DOHH2 (cell line): ENCODE results near the gene PRRT1B.

Source experiments
- H3F3A ChIP-seq: fragments of 200-600 bp; sonication (generic), shearing (Covaris generic); 2 replicates; pipeline ENCODE4 v1.6.0; 2016; ENCODE audit warnings: antibody characterized with exemption, mild to moderate bottlenecking; ENCODE audit not compliant: control insufficient read depth, insufficient read depth
- H3K27ac ChIP-seq: fragments of 200-600 bp; sonication (generic); 2 replicates; pipeline ENCODE4 v1.5.1; 2014; ENCODE audit warnings: low read depth, mild to moderate bottlenecking, low read length, moderate library complexity
- H3K27me3 ChIP-seq: fragments of 200-600 bp; sonication (generic); 2 replicates; pipeline ENCODE4 v1.6.1; 2014; ENCODE audit warnings: mild to moderate bottlenecking, low read length, mixed read lengths; ENCODE audit not compliant: control insufficient read depth
- H3K36me3 ChIP-seq: fragments of 200-600 bp; sonication (generic); 2 replicates; pipeline ENCODE4 v1.6.1; 2014; ENCODE audit warnings: mild to moderate bottlenecking, low read length, moderate library complexity, mixed read lengths; ENCODE audit not compliant: control insufficient read depth
- H3K4me1 ChIP-seq: fragments of 200-600 bp; sonication (generic); 2 replicates; pipeline ENCODE4 v1.6.1; 2014; ENCODE audit warnings: mild to moderate bottlenecking, low read length, mixed read lengths; ENCODE audit not compliant: control insufficient read depth
- H3K4me2 ChIP-seq: fragments of 200-600 bp; sonication (generic); 2 replicates; pipeline ENCODE4 v1.6.0; 2014; ENCODE audit warnings: mild to moderate bottlenecking, low read length, moderate library complexity
- H3K4me3 ChIP-seq: fragments of 200-600 bp; sonication (generic); 2 replicates; pipeline ENCODE4 v1.5.1; 2014; ENCODE audit warnings: mild to moderate bottlenecking, low read length, mixed read lengths
- H3K79me2 ChIP-seq: fragments of 200-600 bp; sonication (generic); 2 replicates; pipeline ENCODE4 v1.6.1; 2014; ENCODE audit warnings: mild to moderate bottlenecking, low read length, mixed read lengths; ENCODE audit not compliant: control insufficient read depth
- H3K9me2 ChIP-seq: fragments of 200-600 bp; sonication (generic); replicated peaks from 2 replicates; pipeline ENCODE4 v1.6.1; 2014; ENCODE audit warnings: mild to moderate bottlenecking, low read length, mixed read lengths; ENCODE audit not compliant: control insufficient read depth
- H3K9me3 ChIP-seq: fragments of 200-600 bp; sonication (generic); 2 replicates; pipeline ENCODE4 v1.6.1; 2014; ENCODE audit warnings: antibody characterized with exemption, low read length, mixed read lengths; ENCODE audit not compliant: control insufficient read depth, insufficient read depth
- H4K20me1 ChIP-seq: fragments of 200-600 bp; sonication (generic); 2 replicates; pipeline ENCODE4 v1.6.0; 2014; ENCODE audit warnings: low read depth, mild to moderate bottlenecking, antibody characterized with exemption, low read length, moderate library complexity; ENCODE audit not compliant: control insufficient read depth, insufficient read depth
- EZH2phosphoT487 ChIP-seq: fragments of 200-600 bp; sonication (generic); IDR thresholded peaks from 2 replicates; pipeline ENCODE4 v1.6.1; 2017; ENCODE audit warnings: borderline replicate concordance, mild to moderate bottlenecking, antibody characterized with exemption, low read length, moderate library complexity, mixed read lengths
- TF ChIP-seq, protein P1 (sequence below): fragments of 200-600 bp; sonication (generic); IDR thresholded peaks from one replicate; pipeline ENCODE4 v1.5.1; 2014; ENCODE audit warnings: antibody characterized with exemption, mild to moderate bottlenecking, low read depth, low read length; ENCODE audit not compliant: poor library complexity, severe bottlenecking

PRRT1B gene

DNA sequence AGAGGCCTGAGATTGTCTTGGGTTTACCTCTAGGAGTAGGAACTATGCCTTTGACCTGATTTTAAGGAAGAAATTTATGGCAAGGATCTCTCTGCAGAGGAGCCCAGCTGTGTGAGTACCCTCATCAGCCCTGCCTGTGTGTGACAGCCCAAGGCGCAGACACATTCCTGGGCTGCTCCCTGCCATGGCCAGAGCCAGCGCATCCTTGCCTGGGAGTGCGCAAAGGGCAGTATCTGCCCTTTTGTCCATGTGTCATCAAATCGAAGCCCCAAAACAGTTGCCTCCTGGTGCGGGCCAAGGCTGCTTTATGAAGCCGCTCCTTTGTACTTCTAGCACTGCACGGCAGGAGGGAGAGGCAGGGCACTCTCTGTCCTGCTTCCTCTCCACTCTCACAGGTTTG, 51.9 kb downstream of the PRRT1B start:
- Histone ChIP-seq H3K4me1 (no peaks in the 10 kb centered on the region), H3K4me2 (no peak overlapping the region), H3K36me3 (peaks cover 64% of the 10 kb centered on the region), H3K27ac (no peak overlapping the region), H3K9me3 (no peaks in the 10 kb centered on the region), H4K20me1 (no peaks in the 10 kb centered on the region), H3K9me2 (no peaks in the 10 kb centered on the region), H3K27me3 (no peaks in the 10 kb centered on the region), H3F3A (no peaks in the 10 kb centered on the region), H3K4me3 (no peak overlapping the region), H3K79me2 (no peaks in the 10 kb centered on the region)
- TF ChIP-seq, protein P1, sequence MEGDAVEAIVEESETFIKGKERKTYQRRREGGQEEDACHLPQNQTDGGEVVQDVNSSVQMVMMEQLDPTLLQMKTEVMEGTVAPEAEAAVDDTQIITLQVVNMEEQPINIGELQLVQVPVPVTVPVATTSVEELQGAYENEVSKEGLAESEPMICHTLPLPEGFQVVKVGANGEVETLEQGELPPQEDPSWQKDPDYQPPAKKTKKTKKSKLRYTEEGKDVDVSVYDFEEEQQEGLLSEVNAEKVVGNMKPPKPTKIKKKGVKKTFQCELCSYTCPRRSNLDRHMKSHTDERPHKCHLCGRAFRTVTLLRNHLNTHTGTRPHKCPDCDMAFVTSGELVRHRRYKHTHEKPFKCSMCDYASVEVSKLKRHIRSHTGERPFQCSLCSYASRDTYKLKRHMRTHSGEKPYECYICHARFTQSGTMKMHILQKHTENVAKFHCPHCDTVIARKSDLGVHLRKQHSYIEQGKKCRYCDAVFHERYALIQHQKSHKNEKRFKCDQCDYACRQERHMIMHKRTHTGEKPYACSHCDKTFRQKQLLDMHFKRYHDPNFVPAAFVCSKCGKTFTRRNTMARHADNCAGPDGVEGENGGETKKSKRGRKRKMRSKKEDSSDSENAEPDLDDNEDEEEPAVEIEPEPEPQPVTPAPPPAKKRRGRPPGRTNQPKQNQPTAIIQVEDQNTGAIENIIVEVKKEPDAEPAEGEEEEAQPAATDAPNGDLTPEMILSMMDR, result no peak
- TF ChIP-seq EZH2phosphoT487, result no peak

DNA sequence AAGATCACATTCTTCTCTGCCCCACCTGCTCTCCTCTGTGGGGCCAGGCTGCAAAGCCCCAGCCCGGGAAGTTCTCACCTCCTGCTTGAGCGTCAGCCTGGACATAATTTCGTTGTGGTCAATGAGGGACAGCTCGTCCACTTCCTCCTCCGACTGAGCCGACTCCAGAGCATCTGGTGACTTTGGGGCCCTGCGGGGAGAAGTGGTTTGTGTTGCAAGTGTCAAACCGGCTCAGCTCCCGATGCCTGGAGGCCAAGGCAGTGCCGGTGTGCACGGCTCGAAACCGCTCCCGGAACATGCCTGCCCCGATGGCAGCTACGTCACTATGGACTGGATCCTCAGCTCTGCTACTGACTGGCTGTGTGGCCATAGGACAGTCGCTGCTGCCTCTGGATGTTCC, 52.8 kb downstream of the PRRT1B start:
- TF ChIP-seq, protein P1, result no peak
- no peak for TF ChIP-seq EZH2phosphoT487
- H3K36me3 ChIP-seq, result peaks cover 65% of the 10 kb centered on the region
- H3K27me3 ChIP-seq, result no peaks in the 10 kb centered on the region
- no peaks in the 10 kb centered on the region for H3K4me1 ChIP-seq
- no peaks in the 10 kb centered on the region for H3K9me3 ChIP-seq
- no peaks in the 10 kb centered on the region for H3F3A ChIP-seq
- H4K20me1 ChIP-seq, result no peaks in the 10 kb centered on the region
- H3K9me2 ChIP-seq, result no peaks in the 10 kb centered on the region
- no peak overlapping the region for H3K4me2 ChIP-seq
- no peak overlapping the region for H3K27ac ChIP-seq
- H3K79me2 ChIP-seq, result no peaks in the 10 kb centered on the region
- H3K4me3 ChIP-seq, result no peak overlapping the region

DNA sequence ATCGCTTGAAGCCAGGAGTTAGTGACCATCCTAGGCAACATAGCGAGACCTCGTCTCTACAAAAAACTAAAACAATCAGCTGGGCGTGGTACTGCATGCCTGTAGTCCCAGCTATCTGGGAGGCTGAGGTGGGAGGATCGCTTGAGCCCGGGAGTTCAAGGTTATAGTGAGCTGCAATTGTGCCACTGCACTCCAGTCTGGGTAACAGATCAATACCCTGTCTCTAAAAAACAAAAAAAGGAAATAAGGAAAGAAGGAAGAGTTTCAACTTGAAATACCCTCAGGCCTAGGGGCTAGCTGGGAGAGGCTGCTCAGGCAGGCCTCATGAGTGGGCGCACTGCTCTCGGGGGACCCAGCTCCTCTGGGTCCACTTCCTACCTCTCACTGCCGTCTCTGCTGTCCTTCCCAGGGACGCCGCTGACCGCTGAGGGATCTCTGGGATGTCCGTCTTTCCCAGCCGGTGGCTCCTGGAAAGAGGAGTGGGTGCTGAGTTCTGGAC, 56.4 kb downstream of the PRRT1B start:
- no peaks in the 10 kb centered on the region for H3F3A ChIP-seq
- TF ChIP-seq, protein P1, result no peak
- TF ChIP-seq EZH2phosphoT487, result no peak
- no peaks in the 10 kb centered on the region for H3K9me3 ChIP-seq
- H4K20me1 ChIP-seq, result no peaks in the 10 kb centered on the region
- H3K4me1 ChIP-seq, result no peaks in the 10 kb centered on the region
- no peaks in the 10 kb centered on the region for H3K79me2 ChIP-seq
- H3K4me2 ChIP-seq, result no peak overlapping the region
- no peak overlapping the region for H3K4me3 ChIP-seq
- peaks cover 53% of the 10 kb centered on the region for H3K36me3 ChIP-seq
- H3K27me3 ChIP-seq, result no peaks in the 10 kb centered on the region
- H3K27ac ChIP-seq, result no peak overlapping the region
- no peaks in the 10 kb centered on the region for H3K9me2 ChIP-seq
